Retina (tissue), 1 donor: Measurements from ENCODE around the gene HOXA9.

Experiments used
- DNase-seq: peaks from one replicate; pipeline ENCODE4 v3.0.0-alpha.2; 2016

HOXA9 gene

DNA sequence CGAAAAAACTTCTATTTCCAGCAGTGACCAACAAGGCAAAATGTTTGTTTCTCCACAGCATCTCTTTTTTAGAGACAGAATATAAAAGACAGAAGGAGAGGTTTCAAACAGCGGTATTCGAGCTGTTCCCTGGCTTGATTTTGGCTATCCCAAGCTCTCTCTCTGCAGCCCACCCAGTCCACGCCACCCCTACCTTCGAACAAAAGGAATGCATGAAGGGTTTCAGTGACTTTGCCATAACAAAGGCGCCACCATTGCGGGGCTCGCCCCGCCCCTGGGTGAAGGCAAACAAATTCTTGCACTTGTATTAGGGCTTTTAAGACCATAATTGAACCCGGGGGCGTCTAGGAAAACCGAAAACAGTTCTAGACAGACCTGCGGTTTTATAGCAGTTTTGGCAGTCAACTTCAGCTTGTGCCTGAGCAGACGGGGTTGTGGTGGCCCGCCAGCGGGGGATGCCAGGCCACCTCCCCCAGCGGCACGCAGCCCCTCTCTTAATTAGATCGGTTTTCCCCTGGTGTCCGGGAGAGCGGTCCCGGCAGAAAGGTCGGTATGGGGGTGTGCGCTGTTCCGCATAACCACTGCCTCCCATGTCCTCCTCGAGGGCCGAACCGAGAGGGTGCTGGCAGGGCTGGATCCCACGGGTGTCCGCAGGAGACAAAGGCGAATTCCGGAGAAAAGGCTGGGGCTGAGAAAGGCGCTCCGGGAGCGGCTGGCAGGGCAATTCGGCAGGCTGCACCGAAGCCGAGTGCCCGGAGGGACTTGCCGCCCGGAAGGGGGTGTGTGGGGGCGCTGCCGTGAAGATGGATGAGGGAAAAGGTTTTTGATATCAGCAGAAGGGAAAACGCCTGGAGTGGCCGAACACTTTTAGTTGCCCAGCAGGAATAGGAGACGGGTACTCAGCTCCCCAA is 22.4 kb upstream of the HOXA9 start:
- peak; percentile 64 for DNase-seq

DNA sequence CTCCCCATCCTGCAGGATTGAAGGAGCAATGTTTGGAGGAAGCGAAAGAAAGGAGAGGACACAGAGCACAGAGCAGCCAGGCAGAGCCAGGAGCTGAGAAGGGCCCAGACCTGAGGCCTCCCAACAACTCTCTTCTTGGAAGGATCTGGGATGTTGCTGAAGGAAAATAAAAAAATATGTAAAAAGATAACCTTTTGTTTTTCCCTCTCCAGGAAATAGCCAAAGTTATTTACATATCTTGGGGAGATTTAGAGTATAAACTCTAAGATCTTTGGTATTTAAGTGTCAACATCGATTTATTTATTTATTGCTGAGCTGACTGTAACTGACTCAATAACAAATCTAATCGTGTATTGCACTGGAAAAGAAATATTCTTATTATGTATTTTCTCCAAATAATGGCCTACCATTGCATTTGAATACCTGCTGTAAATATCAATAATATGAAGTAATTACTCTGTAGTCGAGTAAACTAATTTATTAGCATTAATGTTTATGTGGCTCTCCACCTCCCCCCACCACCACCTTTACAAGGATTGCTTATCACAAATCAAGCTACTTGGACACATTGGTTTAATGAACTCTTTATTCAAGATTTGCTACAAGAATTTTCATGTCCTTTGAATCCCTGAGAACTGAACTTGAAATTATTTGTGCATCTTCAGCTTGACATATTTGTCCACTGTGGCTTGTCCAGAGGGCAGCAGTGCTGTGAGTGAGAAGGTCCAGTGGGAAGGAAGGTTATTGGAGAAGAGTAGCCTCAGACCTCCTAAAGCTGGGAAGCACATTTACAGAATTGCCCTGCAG is 21.5 kb upstream of the HOXA9 start:
- DNase-seq, result peak; percentile 43

DNA sequence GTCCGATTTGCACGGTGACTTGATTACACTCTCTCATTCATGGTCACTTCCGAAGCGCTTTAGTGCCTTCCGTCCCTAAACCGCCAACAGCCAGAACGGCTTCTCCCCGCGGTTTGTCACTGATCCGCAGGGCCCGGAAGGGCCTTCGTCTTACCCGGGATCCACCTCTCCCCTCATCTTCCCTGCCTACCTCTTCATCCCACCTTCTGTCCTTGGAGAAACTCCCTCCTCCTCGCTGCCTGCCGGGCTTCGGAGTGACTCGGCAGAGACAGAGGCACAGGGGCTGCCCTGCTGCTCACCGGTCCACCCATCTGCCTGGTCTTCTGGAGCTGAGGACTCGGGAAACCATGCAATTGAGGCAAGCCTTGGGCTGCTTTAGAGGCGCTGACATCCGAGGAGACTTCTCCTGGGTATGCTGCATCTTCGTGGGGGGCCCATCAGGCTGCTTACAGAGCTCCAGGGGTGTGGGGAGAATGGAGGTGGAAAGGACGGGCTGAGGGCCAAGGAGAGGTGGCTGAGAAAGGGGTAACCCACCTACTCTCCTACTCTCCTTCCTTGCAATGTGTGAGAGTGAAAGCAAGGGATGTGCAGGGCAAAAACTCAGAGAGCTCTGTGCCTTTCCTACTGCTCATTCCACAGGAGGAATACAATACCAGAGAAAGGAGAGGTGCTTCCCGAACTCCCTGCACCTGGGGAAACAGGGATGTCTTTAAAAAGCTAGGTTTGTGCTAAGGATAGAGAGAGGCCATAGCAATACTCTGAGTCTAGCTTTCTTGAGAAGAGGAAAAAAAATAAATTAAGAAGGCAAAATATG is 20.7 kb upstream of the HOXA9 start:
- DNase-seq, result peak; percentile 62

DNA sequence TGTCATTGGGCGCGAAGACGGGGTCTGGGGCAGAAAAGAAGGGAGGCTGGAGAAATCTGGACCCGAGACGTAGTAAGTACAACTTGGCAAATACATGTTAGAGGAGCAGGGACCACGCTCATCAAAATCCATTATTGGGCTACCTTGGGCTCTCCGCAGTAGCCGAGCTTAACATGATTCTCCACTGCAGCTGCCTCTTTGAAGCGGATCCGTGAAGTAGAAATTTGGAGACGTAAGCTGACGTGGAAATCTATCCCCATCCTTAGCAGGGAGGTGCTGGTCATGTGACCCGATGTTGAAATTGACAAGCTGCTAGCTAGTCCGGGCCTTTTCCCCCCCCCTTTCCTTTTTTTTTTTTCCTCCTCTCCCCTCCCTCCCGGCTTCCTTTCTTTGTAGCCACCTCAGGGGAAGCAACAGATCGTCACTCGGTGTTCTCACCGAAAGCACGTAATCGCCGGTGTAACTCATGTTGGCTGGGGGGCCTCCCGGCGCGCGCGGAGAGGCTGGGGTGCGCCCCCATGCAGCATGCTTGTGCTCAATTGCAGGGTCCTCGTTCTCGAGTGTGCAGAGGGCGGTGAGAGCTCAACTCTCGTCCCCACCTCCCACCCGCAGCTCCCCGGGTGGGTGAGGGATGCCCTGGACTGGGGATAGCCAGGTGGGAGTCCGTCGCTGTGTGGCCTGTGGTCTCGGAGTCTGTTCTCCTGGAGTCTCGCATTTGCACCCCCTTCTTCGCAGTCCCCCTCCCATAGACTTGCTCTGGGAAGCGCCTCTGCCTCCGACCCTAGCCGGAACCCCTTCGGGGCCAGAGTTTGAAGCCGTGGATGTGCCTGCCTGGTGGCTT is 19.9 kb upstream of the HOXA9 start, which contains the start of gene HOXA11:
HOXA11 (minus strand) TSS at position 220 of the 841 bp plus-strand sequence; CDS start at position 132, 88 bp downstream.
- DNase-seq, result peak; percentile 57

DNA sequence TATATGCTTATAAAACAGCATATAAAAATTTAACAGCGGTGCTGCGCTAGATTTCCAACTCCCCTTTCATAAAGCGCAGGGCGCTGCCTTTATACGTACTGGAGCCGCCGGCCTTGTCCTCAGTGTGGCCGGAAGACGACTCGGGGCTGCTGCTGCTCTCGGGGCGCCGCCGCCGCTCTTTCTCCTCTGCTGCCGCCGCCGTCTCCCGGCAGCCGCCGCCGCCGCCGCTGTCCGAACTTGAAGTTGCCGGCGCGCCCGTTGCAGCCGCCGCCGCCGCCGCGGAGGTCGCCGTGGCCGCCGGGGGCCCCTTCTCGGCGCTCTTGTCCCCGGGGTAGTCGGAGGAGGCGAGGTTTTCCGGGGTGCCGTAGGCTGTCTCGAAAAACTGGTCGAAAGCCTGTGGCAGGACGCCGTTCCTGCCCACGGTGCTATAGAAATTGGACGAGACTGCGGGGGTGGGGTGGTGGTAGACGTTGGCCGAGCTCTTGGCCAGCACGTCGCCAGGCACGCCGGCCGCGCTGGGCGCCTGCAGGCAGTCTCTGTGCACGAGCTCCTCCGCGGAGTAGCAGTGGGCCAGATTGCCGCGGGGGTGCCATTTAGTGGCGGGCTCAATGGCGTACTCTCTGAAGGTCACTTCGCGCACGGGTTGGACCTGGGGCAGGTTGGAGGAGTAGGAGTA is 19.1 kb upstream of the HOXA9 start:
- DNase-seq, result peak; percentile 68

DNA sequence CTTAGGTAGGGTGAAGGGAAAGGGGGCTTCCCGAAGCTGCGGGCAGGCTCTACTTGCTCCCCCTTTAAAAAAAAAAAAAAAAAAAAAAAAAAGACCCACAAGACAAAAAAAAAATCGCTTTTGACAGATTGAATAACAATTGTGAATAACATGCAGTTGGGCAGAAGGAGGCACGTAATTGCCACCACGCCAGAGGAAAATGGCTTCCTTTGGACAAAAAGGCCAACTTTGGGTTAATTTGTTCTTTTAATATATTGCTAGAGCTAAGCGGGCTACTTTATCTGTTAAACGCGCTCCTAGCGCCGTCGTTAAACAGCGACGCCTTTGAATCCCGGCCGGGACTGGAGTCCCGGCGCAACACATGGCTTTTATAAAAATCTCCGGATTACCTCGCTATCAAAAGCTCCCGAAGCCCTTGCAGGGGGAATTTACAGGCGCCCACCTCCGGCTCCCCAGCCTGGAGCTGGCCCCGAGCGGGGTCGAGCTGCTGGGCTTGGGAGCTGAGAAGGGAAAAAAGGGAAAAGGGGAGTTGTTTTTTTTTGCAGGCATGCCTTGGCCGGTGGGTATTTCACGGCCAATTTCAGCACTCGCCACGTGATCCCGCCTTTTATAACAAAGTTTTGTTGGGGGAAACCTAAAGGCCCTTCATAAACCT is 18.5 kb upstream of the HOXA9 start:
- peak; percentile 76 for DNase-seq

DNA sequence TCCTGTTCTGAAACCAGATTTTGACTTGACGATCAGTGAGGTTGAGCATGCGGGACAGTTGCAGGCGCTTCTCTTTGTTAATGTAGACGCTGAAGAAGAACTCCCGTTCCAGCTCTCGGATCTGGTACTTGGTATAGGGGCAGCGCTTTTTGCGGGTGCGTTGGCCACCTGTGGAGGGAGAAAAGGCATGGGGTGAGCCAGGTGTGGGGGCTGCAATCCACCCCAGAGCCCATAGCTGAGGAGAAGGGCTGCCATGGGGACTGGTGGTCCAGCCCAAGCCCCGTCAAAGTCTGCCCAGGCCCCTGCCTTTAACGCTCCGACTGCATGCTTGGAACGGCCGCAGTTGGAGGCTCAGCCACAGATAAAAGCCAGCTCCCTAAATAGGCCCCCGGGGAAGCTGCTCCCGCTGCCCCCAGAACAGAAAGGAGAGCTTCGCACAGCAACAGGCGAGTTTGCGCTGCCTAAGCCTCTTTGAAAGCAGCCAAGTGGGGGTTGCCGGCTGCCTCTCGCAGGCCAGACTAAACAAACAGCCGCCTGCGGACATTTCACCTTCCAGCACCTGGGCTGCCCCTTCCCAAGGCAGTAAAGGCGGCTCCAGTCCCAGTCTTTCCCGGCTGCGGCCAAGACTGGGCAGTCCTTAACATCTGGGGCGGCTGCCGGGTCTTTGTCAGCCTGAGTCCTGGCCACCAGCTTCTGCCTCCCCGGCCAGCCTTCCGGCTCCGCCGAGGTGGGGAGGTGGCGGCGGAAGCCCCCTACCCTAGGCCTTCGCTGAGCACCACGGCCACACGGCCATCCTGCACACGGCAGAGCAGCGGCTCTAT is 17.7 kb upstream of the HOXA9 start:
- peak; percentile 53 for DNase-seq

DNA sequence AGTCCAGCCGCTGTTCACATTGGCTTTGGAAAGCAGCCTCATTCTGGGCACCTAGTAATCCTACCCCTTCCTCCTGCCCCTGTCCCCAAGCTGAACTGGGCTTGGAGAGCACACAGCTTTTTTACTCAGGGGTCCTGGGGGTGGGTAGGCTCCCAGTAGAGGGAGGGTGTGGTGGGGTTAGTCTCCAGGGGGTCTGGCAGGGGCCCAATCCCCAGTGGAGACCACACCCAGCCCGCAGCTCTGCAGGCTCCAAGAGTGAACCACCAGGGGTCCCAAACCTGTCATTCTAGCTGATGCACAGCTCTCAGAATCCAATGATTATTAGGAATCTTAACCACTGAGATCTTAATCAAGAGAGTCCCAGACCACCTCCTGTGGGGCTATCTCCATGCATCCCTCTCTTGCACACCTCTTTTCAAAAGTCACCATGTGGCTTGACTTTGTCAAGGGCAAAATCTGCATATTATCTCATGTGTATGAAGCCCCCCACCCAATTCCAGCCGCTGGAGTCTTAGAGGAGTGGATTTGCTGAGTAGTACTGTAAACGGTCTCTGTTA is 17.0 kb upstream of the HOXA9 start:
- DNase-seq, result no peak

DNA sequence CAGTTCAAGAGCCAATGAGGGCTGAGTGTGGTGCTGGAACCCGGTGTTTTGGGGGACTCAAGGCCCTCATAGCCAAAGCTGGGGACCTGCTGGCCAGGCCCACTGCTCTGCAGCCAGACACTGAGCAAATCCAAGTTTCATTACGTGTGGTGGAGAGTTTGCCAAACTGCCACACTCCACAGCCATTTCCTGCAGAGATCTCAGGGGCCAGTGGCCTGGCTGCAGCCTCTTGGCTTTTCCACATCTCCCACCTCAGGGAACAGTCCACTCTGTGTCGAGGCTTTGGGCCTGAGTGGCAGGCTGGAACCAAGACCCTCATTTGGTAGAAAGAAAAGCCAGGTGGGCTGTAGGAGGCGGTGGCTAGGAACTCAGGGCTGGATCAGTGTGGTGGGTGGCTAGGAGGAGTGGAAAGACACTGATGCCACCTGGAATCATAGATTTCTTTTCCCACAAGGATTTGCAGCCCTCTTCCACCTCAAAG is 16.5 kb upstream of the HOXA9 start:
- no peak for DNase-seq

DNA sequence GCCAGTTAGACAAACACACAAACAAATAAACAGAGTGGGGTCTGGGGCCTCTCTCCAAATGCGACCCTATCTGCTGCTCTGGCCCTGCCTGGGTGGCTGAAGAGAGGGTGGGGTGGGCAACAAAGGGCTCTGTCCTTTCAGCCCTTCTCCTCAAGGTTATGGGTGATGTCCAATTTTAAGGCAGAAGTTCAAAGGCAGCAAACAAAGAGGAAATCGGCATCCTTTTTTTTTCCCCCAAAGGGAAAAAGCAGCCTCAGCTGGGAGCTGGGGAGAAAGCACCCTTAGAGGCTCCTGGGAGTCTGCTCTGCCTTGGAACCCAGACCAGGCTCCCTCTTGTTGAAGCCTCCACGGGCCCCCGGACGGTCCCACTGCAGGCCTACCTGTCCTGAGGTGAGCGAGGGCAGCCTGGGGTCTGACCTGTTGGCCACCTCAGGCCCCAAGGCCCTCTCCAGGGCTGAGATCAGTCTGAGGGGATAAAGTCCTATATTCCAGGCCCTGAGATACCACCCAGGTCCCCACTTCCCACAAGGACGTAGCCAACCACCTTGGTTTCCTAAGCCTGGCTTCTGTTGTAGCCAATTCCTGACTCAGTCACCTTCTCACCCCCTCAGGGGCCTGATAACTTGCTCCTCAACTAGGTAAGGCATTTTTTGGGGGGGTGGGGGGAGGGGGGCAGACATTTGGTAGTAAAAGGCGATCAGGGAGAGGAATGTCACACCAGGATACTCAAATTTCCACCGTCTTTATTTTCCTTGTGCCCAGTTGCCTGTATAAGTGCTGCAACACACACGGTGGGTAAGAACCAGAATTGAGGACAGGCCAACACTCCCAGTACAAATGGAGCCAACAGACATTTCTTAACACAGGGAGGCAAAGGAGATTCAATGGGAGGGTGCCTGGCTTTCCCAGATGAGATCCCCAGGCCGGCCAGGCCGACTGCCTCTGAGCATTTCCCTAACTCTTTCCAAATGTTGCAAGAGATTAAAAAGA is 15.4 kb upstream of the HOXA9 start:
- no peak for DNase-seq

DNA sequence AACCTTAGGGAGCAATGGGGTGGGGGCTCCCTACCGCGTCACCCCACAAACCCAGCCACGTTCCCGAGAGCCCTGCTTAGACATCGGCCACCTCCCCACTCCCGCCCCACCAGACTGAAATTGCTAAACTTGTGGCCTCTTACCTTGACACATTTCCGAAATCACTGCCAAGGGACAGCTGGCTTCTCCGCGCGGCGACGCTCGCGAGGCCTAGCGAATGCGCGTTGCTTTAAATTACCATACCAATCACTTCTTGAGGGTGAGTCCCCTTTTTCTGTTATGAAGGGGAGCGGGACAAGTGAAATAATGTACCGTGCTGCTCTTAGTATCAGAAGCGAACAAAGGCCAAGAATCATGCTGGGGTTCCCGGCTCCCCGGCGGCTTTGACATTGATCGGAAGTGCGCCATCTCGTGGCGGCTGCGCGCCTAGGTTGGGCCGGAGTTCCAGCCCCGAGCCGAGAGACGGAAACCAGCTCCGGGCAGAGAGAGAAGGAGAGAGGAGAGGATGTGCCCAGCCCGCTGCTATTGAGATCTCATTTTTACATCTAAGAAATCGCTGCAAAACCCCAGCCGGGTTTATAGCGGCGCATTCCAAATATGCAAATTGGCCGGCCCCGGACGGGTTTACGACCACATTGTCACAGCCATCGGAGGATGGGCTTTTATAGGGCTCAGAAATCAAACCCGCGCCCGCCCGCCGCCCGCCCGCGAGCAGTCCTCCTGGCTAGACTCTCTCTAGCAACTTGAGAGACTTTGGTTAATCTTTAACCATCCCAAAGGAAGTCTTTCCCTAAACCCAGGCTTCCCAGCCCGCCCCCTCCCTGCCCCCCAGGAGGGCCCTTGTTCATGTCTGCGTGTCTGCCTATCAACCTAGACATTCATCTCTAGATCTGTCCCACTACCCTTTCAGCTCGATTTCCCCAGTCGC is 14.4 kb upstream of the HOXA9 start:
- DNase-seq, result peak; percentile 90

DNA sequence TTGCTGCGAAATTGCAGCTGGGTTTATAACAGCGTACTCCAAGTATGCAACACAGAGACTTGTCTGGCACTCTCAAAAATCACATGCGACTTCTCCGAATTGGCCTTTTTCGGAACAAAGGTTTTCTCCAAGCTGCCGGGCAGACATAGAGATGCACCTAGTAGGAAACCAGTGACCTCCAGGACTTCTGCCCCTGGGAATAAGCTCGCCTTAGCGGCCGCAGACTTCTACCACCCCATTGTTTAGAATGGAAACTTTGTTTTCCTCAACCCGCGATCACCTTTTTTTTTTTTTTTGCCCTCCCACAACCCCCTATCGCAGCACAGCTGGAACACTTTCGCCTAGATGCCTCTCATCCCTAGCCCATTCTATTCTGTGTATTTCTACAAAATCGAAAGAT is 13.7 kb upstream of the HOXA9 start:
- DNase-seq, result no peak

DNA sequence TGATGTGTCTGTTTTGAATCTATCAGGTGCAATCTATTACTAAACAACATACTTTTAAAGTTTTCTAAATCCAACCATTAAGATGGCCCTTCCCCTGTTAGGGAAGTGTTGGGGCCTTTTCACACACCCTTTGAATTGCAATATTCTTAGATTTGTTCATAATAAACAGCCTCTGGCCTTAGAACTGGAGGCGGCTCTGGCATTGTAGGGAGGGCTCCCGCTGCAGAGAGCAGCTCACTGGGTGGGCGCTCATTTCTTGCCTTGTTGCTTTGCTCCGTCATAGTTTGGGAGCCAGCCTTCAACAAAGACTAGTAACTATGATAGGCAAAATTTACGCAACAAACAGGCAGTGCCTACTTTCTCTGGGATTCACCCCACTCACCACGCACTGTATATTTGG is 13.0 kb upstream of the HOXA9 start:
- no peak for DNase-seq

DNA sequence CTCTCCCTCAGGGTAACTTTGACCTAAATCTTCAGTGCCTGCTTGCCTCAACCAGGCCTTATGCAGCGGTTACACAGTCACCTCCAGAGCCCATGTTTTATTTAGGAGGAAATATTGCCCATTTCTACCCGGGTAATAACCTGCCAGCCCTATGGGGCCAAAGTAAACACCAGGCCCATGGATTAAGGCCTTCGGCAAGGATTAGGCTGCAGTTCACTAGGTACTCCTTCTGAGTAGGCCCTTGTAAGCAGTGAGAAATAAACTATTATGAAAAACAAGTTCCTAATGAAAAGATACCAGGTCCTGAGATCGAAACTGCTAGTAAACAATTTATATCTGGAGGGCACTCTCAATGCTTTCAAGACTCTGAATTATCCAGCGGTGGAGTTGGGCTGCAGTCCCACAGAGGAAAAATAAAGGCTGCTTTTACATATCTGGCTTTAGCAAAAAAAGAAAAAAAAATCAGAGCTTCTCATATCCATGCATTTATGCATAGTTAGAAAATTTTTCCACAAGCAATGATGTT is 12.5 kb upstream of the HOXA9 start:
- no peak for DNase-seq

DNA sequence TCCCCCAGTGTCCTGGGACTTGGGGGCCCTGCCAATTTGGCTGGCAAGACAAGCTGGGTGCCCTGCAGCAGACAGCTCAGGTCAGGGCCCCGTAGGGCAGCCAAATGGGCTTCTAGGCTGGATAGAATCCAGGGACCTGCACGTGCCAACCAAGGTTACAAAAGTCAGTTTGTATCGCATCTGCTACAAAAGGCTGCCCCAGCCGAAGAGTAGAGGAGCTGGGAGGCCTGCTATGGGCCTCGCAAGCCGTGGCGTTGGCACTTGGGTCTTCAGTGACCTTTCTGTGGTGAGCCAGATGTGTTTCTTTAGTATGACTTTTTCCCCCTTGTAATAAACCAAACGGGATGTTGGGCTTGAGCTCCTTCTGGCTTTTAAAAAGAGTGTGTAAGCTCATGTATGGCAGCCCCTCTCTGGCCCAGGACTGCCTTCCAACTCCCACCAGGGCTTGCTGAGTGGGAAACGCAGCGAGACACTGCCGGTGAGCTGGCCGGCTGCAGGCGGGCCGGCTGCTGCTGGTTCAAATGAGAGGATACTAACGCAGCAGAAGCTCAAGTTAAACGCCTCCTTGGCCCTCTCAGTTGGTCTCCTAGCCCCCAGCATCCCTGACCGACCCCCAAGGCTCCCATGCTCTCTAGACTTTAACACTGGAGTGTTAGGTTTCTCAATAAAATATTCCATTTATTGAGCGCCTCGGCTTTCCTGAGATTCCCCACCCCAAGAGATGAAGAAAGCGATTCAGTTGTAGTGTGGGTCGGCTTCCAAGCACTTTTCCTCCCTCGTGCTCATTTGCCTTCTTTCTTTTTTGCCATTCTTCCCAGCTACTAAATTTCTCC is 11.8 kb upstream of the HOXA9 start:
- no peak for DNase-seq

DNA sequence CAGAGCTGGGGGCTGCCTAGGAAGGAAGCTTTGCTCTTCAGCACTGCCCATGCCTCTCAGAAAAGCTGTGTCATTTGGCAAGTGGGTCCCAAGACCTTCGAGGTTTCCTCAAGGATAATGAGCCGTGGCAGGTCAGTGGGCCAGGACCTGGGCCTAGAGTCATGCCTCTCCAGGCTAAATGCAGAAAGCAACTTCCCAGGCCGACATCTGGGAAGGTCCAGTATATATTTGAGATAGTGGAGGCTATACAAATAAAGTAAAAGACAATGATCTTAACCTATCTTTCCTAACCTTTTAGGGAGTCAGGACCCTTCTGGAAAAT is 11.1 kb upstream of the HOXA9 start:
- no peak for DNase-seq
